Measurements from ENCODE around the gene UMODL1. TPM values are rescaled to one million over a fixed set of nuclear protein-coding genes. Genes with fewer than 3 reads are reported as not detected.
A peak's percentile ranks its signal among the peaks of the same experiment; 100 is the strongest.

UMODL1 gene
- total and polyA plus RNA-seq, 4 donors, result 0.10 to 0.28 (median 0.14) TPM; not detected in 1

- DNase-seq (peak in 1 of 3 donors; percentile 34), ATAC-seq (ENCODE audit: insufficient read depth, low FRiP score) (no peak)
- H3K27me3 ChIP-seq (ENCODE audit: control insufficient read depth in 3 of 3, insufficient read depth in 3 of 3, low read length in 2 of 3), result no peaks in the 10 kb centered on the region
- H3K27ac ChIP-seq (ENCODE audit: low read depth in 1 of 2, low read length in 1 of 2), result peak overlapping the region in 1 of 2 donors; percentile 51
- H3K9me3 ChIP-seq (ENCODE audit: control insufficient read depth in 4 of 4, insufficient read depth in 3 of 4, low read length in 3 of 4), result no peaks in the 10 kb centered on the region
- H3K36me3 ChIP-seq (ENCODE audit: control insufficient read depth in 4 of 4, insufficient read depth in 4 of 4, low read length in 4 of 4), result no peaks in the 10 kb centered on the region
- no peak for TF ChIP-seq CTCF (IDR thresholded peaks at IDR 0.05; ENCODE audit: control extremely low read depth, extremely low read depth)
- H3K4me1 ChIP-seq (ENCODE audit: control insufficient read depth in 5 of 5, insufficient read depth in 5 of 5, low read length in 5 of 5), result peaks cover 0 to 27% (median 9%) of the 10 kb centered on the region in 5 donors
- 49 to 67% methylated on average over 20 of the region's 20 CpGs for WGBS, 2 donors
- H3K4me3 ChIP-seq, result no peak overlapping the region
- H3K9ac ChIP-seq (ENCODE audit: insufficient read depth in 1 of 2, low read length in 2 of 2), result no peak overlapping the region
Measured at GRCh38 chr21:42061195-42061985, 9.7 kb upstream of the UMODL1 start.

GRCh38 chr21:42061986-42062235 lies 9.2 kb upstream of the UMODL1 start:
- DNase-seq (no peak), ATAC-seq (ENCODE audit: insufficient read depth, low FRiP score) (no peak)
- no peak overlapping the region for H3K4me3 ChIP-seq
- H3K9me3 ChIP-seq (ENCODE audit: control insufficient read depth in 4 of 4, insufficient read depth in 3 of 4, low read length in 3 of 4), result no peaks in the 10 kb centered on the region
- no peaks in the 10 kb centered on the region for H3K27me3 ChIP-seq (ENCODE audit: control insufficient read depth in 3 of 3, insufficient read depth in 3 of 3, low read length in 2 of 3)
- peak overlapping the region in 1 of 2 donors; percentile 51 for H3K27ac ChIP-seq (ENCODE audit: low read depth in 1 of 2, low read length in 1 of 2)
- TF ChIP-seq CTCF (IDR thresholded peaks at IDR 0.05; ENCODE audit: control extremely low read depth, extremely low read depth), result no peak
- no peaks in the 10 kb centered on the region for H3K36me3 ChIP-seq (ENCODE audit: control insufficient read depth in 4 of 4, insufficient read depth in 4 of 4, low read length in 4 of 4)
- H3K9ac ChIP-seq (ENCODE audit: insufficient read depth in 1 of 2, low read length in 2 of 2), result no peak overlapping the region
- WGBS, 2 donors, result 47 to 71% methylated on average over 6 of the region's 6 CpGs
- H3K4me1 ChIP-seq (ENCODE audit: control insufficient read depth in 5 of 5, insufficient read depth in 5 of 5, low read length in 5 of 5), result peaks cover 0 to 24% (median 9%) of the 10 kb centered on the region in 5 donors

GRCh38 chr21:42062236-42063022 lies 8.7 kb upstream of the UMODL1 start:
- H3K4me1 ChIP-seq (ENCODE audit: control insufficient read depth in 5 of 5, insufficient read depth in 5 of 5, low read length in 5 of 5), result peaks cover 0 to 24% (median 9%) of the 10 kb centered on the region in 5 donors
- no peaks in the 10 kb centered on the region for H3K36me3 ChIP-seq (ENCODE audit: control insufficient read depth in 4 of 4, insufficient read depth in 4 of 4, low read length in 4 of 4)
- H3K27me3 ChIP-seq (ENCODE audit: control insufficient read depth in 3 of 3, insufficient read depth in 3 of 3, low read length in 2 of 3), result no peaks in the 10 kb centered on the region
- H3K4me3 ChIP-seq, result no peak overlapping the region
- DNase-seq (no peak), ATAC-seq (ENCODE audit: insufficient read depth, low FRiP score) (no peak)
- WGBS, 2 donors, result 24 to 45% methylated on average over 31 of the region's 31 CpGs
- no peak for TF ChIP-seq CTCF (IDR thresholded peaks at IDR 0.05; ENCODE audit: control extremely low read depth, extremely low read depth)
- H3K9me3 ChIP-seq (ENCODE audit: control insufficient read depth in 4 of 4, insufficient read depth in 3 of 4, low read length in 3 of 4), result no peaks in the 10 kb centered on the region
- H3K27ac ChIP-seq (ENCODE audit: low read depth in 1 of 2, low read length in 1 of 2), result peak overlapping the region in 1 of 2 donors; percentile 5
- no peak overlapping the region for H3K9ac ChIP-seq (ENCODE audit: insufficient read depth in 1 of 2, low read length in 2 of 2)

Measured in lung (tissue), 12 donors.